ENCODE measurements around the gene CLEC4D.
"Not testable (repeated sequence)": the region's sequence is repeated elsewhere in the genome, so short reads cannot be mapped to it uniquely, and the experiment has no call there.

- TF ChIP-seq CTCF (IDR thresholded peaks at IDR 0.05); POLR2AphosphoS5 (IDR thresholded peaks at IDR 0.05; ENCODE audit: low read depth, low read length): not testable (repeated sequence)
These were observed 27.5 kb downstream of the CLEC4D start, which contains the start of gene CLEC4E for GRCh38 chr12:8540831-8541230.

Measured in Panc1 (cell line).